ENCODE results near the gene RNU2-1. TPM values are rescaled to one million over a fixed set of nuclear protein-coding genes. Genes with fewer than 3 reads are reported as not detected.

RNU2-1 gene
- total and polyA plus RNA-seq, 3 experiments from 2014 or later: 2,936 to 3,357 TPM; not detected in 1

- Mint-ChIP-seq H3K27ac (peak overlapping the region in 2 of 8 donors; percentile 38 to 69), H3K4me1 (peaks cover 11 to 15% (median 12%) of the 10 kb centered on the region in 3 donors), H3K36me3 (peaks cover 0 to 50% (median 6%) of the 10 kb centered on the region in 3 donors), H3K27me3 (no peaks in the 10 kb centered on the region), H3K9me3 (no peaks in the 10 kb centered on the region), H3K4me3 (no peak overlapping the region)
- Histone ChIP-seq H3K4me3 (ENCODE audit: low read length) (no peak overlapping the region), H3K36me3 (ENCODE audit: insufficient read depth, low read length) (peaks cover 7% of the 10 kb centered on the region), H3K4me1 (ENCODE audit: insufficient read depth, low read length) (peaks cover 10% of the 10 kb centered on the region), H3K27me3 (ENCODE audit: insufficient read depth, low read length, poor library complexity, severe bottlenecking) (no peaks in the 10 kb centered on the region), H3K27ac (ENCODE audit: low read depth, low read length) (no peak overlapping the region), H3K9me3 (ENCODE audit: low read length) (no peaks in the 10 kb centered on the region)
- ChIA-PET POLR2A (no interaction called here), CTCF (no interaction called here)
- no peak for DNase-seq
Measured at GRCh38 chr17:43219001-43219400, 14.8 kb downstream of the RNU2-1 start.

GRCh38 chr17:43217614-43218087, 16.1 kb downstream of the RNU2-1 start:
- Mint-ChIP-seq H3K4me1 (peaks cover 20 to 27% (median 25%) of the 10 kb centered on the region in 3 donors), H3K4me3 (peak overlapping the region in 1 of 7 donors; percentile 18), H3K27me3 (no peaks in the 10 kb centered on the region), H3K27ac (peak overlapping the region in 5 of 8 donors; percentile 47 to 70 (median 64)), H3K9me3 (no peaks in the 10 kb centered on the region), H3K36me3 (peaks cover 0 to 52% (median 8%) of the 10 kb centered on the region in 3 donors)
- POLR2A ChIA-PET: no interaction called here
- peaks cover 7% of the 10 kb centered on the region for H3K36me3 ChIP-seq (ENCODE audit: insufficient read depth, low read length)
- DNase-seq: peak in 1 of 5 donors; percentile 28
- no peaks in the 10 kb centered on the region for H3K9me3 ChIP-seq (ENCODE audit: low read length)
- no peak overlapping the region for H3K27ac ChIP-seq (ENCODE audit: low read depth, low read length)
- peaks cover 16% of the 10 kb centered on the region for H3K4me1 ChIP-seq (ENCODE audit: insufficient read depth, low read length)
- CTCF ChIA-PET: interaction anchor here (1.1 kb wide), 1 partner anchor 19 kb away, joined by 6 read pairs; no protein-coding TSS in a partner anchor
- H3K27me3 ChIP-seq (ENCODE audit: insufficient read depth, low read length, poor library complexity, severe bottlenecking): no peaks in the 10 kb centered on the region
- no peak overlapping the region for H3K4me3 ChIP-seq (ENCODE audit: low read length)

GRCh38 chr17:43216762-43217613, 16.8 kb downstream of the RNU2-1 start:
- H3K4me3 Mint-ChIP-seq: no peak overlapping the region
- peaks cover 0 to 55% (median 8%) of the 10 kb centered on the region in 3 donors for H3K36me3 Mint-ChIP-seq
- H3K27ac ChIP-seq (ENCODE audit: low read depth, low read length): no peak overlapping the region
- no peaks in the 10 kb centered on the region for H3K27me3 Mint-ChIP-seq
- no peaks in the 10 kb centered on the region for H3K27me3 ChIP-seq (ENCODE audit: insufficient read depth, low read length, poor library complexity, severe bottlenecking)
- DNase-seq: no peak
- H3K27ac Mint-ChIP-seq: peak overlapping the region in 2 of 8 donors; percentile 74 to 75
- no peak overlapping the region for H3K4me3 ChIP-seq (ENCODE audit: low read length)
- no peaks in the 10 kb centered on the region for H3K9me3 Mint-ChIP-seq
- H3K9me3 ChIP-seq (ENCODE audit: low read length): no peaks in the 10 kb centered on the region
- peaks cover 23% of the 10 kb centered on the region for H3K4me1 ChIP-seq (ENCODE audit: insufficient read depth, low read length)
- POLR2A ChIA-PET: no interaction called here
- H3K36me3 ChIP-seq (ENCODE audit: insufficient read depth, low read length): peaks cover 7% of the 10 kb centered on the region
- CTCF ChIA-PET: interaction anchor here (1.1 kb wide), 1 partner anchor 18 kb away, joined by 6 read pairs; no protein-coding TSS in a partner anchor
- peaks cover 26 to 34% (median 32%) of the 10 kb centered on the region in 3 donors for H3K4me1 Mint-ChIP-seq

GRCh38 chr17:43216369-43216761, 17.4 kb downstream of the RNU2-1 start:
- H3K27me3 Mint-ChIP-seq: no peaks in the 10 kb centered on the region
- peak overlapping the region in 3 of 8 donors; percentile 42 to 87 (median 50) for H3K27ac Mint-ChIP-seq
- H3K4me1 Mint-ChIP-seq: peaks cover 28 to 38% (median 37%) of the 10 kb centered on the region in 3 donors

GRCh38 chr17:43215341-43215740, 18.4 kb downstream of the RNU2-1 start:
- Mint-ChIP-seq H3K27me3 (no peaks in the 10 kb centered on the region), H3K4me3 (no peak overlapping the region), H3K4me1 (peaks cover 37 to 48% (median 45%) of the 10 kb centered on the region in 3 donors), H3K36me3 (peaks cover 0 to 64% (median 8%) of the 10 kb centered on the region in 3 donors), H3K27ac (peak overlapping the region in 1 of 8 donors; percentile 29), H3K9me3 (no peaks in the 10 kb centered on the region)
- CTCF ChIA-PET: interaction anchor here (2.0 kb wide), 1 partner anchor 97 kb away, joined by 5 read pairs; no protein-coding TSS in a partner anchor
- Histone ChIP-seq H3K36me3 (ENCODE audit: insufficient read depth, low read length) (peaks cover 7% of the 10 kb centered on the region), H3K27me3 (ENCODE audit: insufficient read depth, low read length, poor library complexity, severe bottlenecking) (no peaks in the 10 kb centered on the region), H3K4me1 (ENCODE audit: insufficient read depth, low read length) (peaks cover 33% of the 10 kb centered on the region), H3K4me3 (ENCODE audit: low read length) (no peak overlapping the region), H3K9me3 (ENCODE audit: low read length) (no peaks in the 10 kb centered on the region), H3K27ac (ENCODE audit: low read depth, low read length) (no peak overlapping the region)
- DNase-seq: no peak
- POLR2A ChIA-PET: no interaction called here

More at GRCh38 chr17:43216369-43216761, 17.4 kb downstream of the RNU2-1 start:
- Mint-ChIP-seq H3K36me3 (peaks cover 0 to 59% (median 8%) of the 10 kb centered on the region in 3 donors), H3K4me3 (no peak overlapping the region), H3K9me3 (no peaks in the 10 kb centered on the region)
- no peaks in the 10 kb centered on the region for H3K9me3 ChIP-seq (ENCODE audit: low read length)
- peaks cover 25% of the 10 kb centered on the region for H3K4me1 ChIP-seq (ENCODE audit: insufficient read depth, low read length)
- ChIA-PET CTCF (no interaction called here), POLR2A (no interaction called here)
- no peaks in the 10 kb centered on the region for H3K27me3 ChIP-seq (ENCODE audit: insufficient read depth, low read length, poor library complexity, severe bottlenecking)
- no peak overlapping the region for H3K4me3 ChIP-seq (ENCODE audit: low read length)
- no peak overlapping the region for H3K27ac ChIP-seq (ENCODE audit: low read depth, low read length)
- H3K36me3 ChIP-seq (ENCODE audit: insufficient read depth, low read length): peaks cover 7% of the 10 kb centered on the region
- DNase-seq: no peak

GRCh38 chr17:43213545-43213944, 20.2 kb downstream of the RNU2-1 start:
- H3K36me3 Mint-ChIP-seq: peaks cover 4 to 69% (median 10%) of the 10 kb centered on the region in 3 donors
- Histone ChIP-seq H3K27ac (ENCODE audit: low read depth, low read length) (no peak overlapping the region), H3K36me3 (ENCODE audit: insufficient read depth, low read length) (peaks cover 7% of the 10 kb centered on the region), H3K9me3 (ENCODE audit: low read length) (no peaks in the 10 kb centered on the region), H3K27me3 (ENCODE audit: insufficient read depth, low read length, poor library complexity, severe bottlenecking) (no peaks in the 10 kb centered on the region), H3K4me3 (ENCODE audit: low read length) (no peak overlapping the region), H3K4me1 (ENCODE audit: insufficient read depth, low read length) (peaks cover 33% of the 10 kb centered on the region)
- CTCF ChIA-PET: interaction anchor here (0.8 to 3.6 kb wide), 4 partner anchors 14 to 120 kb away, joined by 3 to 12 read pairs (median 6); no protein-coding TSS in a partner anchor
- peak overlapping the region in 6 of 8 donors; percentile 24 to 98 (median 80) for H3K27ac Mint-ChIP-seq
- peaks cover 33 to 58% (median 53%) of the 10 kb centered on the region in 3 donors for H3K4me1 Mint-ChIP-seq
- H3K9me3 Mint-ChIP-seq: peaks cover 0 to 1% (median 0%) of the 10 kb centered on the region in 5 donors
- POLR2A ChIA-PET: interaction anchor here (3.7 kb wide), 1 partner anchor 148 kb away, joined by 29 read pairs; no protein-coding TSS in a partner anchor
- no peaks in the 10 kb centered on the region for H3K27me3 Mint-ChIP-seq
- H3K4me3 Mint-ChIP-seq: peak overlapping the region; percentile 6 to 100 (median 93)
- DNase-seq: no peak

GRCh38 chr17:43212641-43213490, 20.9 kb downstream of the RNU2-1 start:
- peak overlapping the region; percentile 71 for H3K27ac ChIP-seq (ENCODE audit: low read depth, low read length)
- no peaks in the 10 kb centered on the region for H3K9me3 ChIP-seq (ENCODE audit: low read length)
- H3K36me3 ChIP-seq (ENCODE audit: insufficient read depth, low read length): peaks cover 7% of the 10 kb centered on the region
- no peaks in the 10 kb centered on the region for H3K27me3 ChIP-seq (ENCODE audit: insufficient read depth, low read length, poor library complexity, severe bottlenecking)
- peak overlapping the region; percentile 79 for H3K4me3 ChIP-seq (ENCODE audit: low read length)
- Mint-ChIP-seq H3K27me3 (no peaks in the 10 kb centered on the region), H3K9me3 (peaks cover 0 to 1% (median 0%) of the 10 kb centered on the region in 5 donors), H3K4me3 (peak overlapping the region; percentile 83 to 100 (median 96)), H3K4me1 (peaks cover 35 to 56% (median 50%) of the 10 kb centered on the region in 3 donors), H3K27ac (peak overlapping the region; percentile 59 to 98 (median 96)), H3K36me3 (peaks cover 11 to 72% (median 17%) of the 10 kb centered on the region in 3 donors)
- no peak for DNase-seq
- H3K4me1 ChIP-seq (ENCODE audit: insufficient read depth, low read length): peaks cover 30% of the 10 kb centered on the region
- ChIA-PET CTCF (interaction anchor here (0.7 to 3.6 kb wide), 8 partner anchors 13 to 215 kb away, joined by 3 to 12 read pairs (median 4); partner anchors contain the start of gene RPL27), POLR2A (interaction anchor here (1.2 to 3.7 kb wide), 7 partner anchors 13 to 215 kb away, joined by 3 to 29 read pairs (median 8); partner anchors contain the start of genes NBR1 and RPL27)
